HEK293 (cell line): ENCODE measurements around the gene DYNC1I1.

ENCODE experiments used
- CTCF ChIA-PET: fragments of 350-600 bp; formaldehyde crosslinking; extraction: SDS; loops from one replicate; lab custom pipeline; 2021; ENCODE audit warnings: antibody characterized with exemption; lab: Yijun Ruan, JAX
- POLR2A ChIA-PET: fragments of 300-600 bp; formaldehyde crosslinking; extraction: SDS; loops from one replicate; lab custom pipeline; 2020; ENCODE audit warnings: antibody characterized with exemption, inconsistent platforms; lab: Yijun Ruan, JAX
- H3K27ac ChIP-seq: fragments of 200-500 bp; sonication (Bioruptor generic); 2 replicates; pipeline ENCODE4 v1.5.1; 2014; ENCODE audit warnings: low read depth, low read length, control low read depth, inconsistent platforms; ENCODE audit errors: extremely low read depth
- H3K36me3 ChIP-seq, 2 experiments: fragments of 200-500 bp in 1 of 2; sonication (Bioruptor generic) in 1 of 2; 1 replicate in 1 of 2; 2 replicates in 1 of 2; pipeline ENCODE4 v1.5.1; 2014 to 2017; ENCODE audit warnings: inconsistent platforms in 2 of 2, low read length in 2 of 2; ENCODE audit not compliant: control insufficient read depth in 2 of 2, insufficient read depth in 1 of 2
- H3K4me1 ChIP-seq: fragments of 200-500 bp; sonication (Bioruptor generic); 2 replicates; pipeline ENCODE4 v1.5.1; 2014; ENCODE audit warnings: mild to moderate bottlenecking, low read length, inconsistent platforms; ENCODE audit not compliant: control insufficient read depth, insufficient read depth
- H3K4me3 ChIP-seq: 2 replicates; pipeline ENCODE4 v1.5.1; 2011; ENCODE audit warnings: low read depth, mild to moderate bottlenecking, control low read depth, low read length, moderate library complexity
- H3K9me3 ChIP-seq: fragments of 200-500 bp; sonication (Bioruptor generic); 2 replicates; pipeline ENCODE4 v1.5.1; 2014; ENCODE audit warnings: low read depth, low read length, inconsistent platforms; ENCODE audit not compliant: control insufficient read depth, insufficient read depth
- GLIS1 ChIP-seq: fragments of 450-650 bp; formaldehyde crosslinking; IDR thresholded peaks from 2 replicates; pipeline ENCODE4 v1.5.1; 2016; ENCODE audit warnings: missing biosample characterization, missing genetic modification characterization
- KLF1 ChIP-seq: fragments of 450-650 bp; formaldehyde crosslinking; IDR thresholded peaks from 2 replicates; pipeline ENCODE4 v1.5.1; 2016; ENCODE audit warnings: missing biosample characterization, missing genetic modification characterization
- REPIN1 ChIP-seq: fragments of 450-650 bp; formaldehyde crosslinking; IDR thresholded peaks from 2 replicates; pipeline ENCODE4 v1.5.1; 2017; ENCODE audit warnings: missing biosample characterization, missing genetic modification characterization, low read depth
- ZBTB8A ChIP-seq: fragments of 450-650 bp; formaldehyde crosslinking; IDR thresholded peaks from 2 replicates; pipeline ENCODE4 v1.5.1; 2016; ENCODE audit warnings: missing biosample characterization, missing genetic modification characterization
- ZNF223 ChIP-seq: fragments of 450-650 bp; formaldehyde crosslinking; IDR thresholded peaks from 2 replicates; pipeline ENCODE4 v1.5.1; 2016; ENCODE audit warnings: missing biosample characterization, missing genetic modification characterization
- ZNF366 ChIP-seq: fragments of 450-650 bp; formaldehyde crosslinking; conservative IDR thresholded peaks from 2 replicates; pipeline ENCODE4 v1.5.1; 2016; ENCODE audit warnings: missing biosample characterization, missing genetic modification characterization
- ZNF423 ChIP-seq: fragments of 450-650 bp; formaldehyde crosslinking; IDR thresholded peaks from 2 replicates; pipeline ENCODE4 v1.5.1; 2016; ENCODE audit warnings: missing biosample characterization, missing genetic modification characterization
- ZNF544 ChIP-seq: fragments of 450-650 bp; formaldehyde crosslinking; IDR thresholded peaks from 2 replicates; pipeline ENCODE4 v1.5.0; 2017; ENCODE audit warnings: missing biosample characterization, missing genetic modification characterization
- ZNF561 ChIP-seq: fragments of 450-650 bp; IDR thresholded peaks from 2 replicates; pipeline ENCODE4 v1.5.1; 2018; ENCODE audit warnings: missing biosample characterization, missing genetic modification characterization, borderline replicate concordance
- ZNF660 ChIP-seq: fragments of 450-650 bp; IDR thresholded peaks from 2 replicates; pipeline ENCODE4 v1.5.1; 2018; ENCODE audit warnings: missing biosample characterization, mild to moderate bottlenecking, missing genetic modification characterization
- ZNF670 ChIP-seq: fragments of 450-650 bp; formaldehyde crosslinking; IDR thresholded peaks from 2 replicates; pipeline ENCODE4 v1.5.1; 2016; ENCODE audit warnings: missing biosample characterization, missing genetic modification characterization, low read depth
- ZNF843 ChIP-seq: fragments of 450-650 bp; formaldehyde crosslinking; IDR thresholded peaks from 2 replicates; pipeline ENCODE4 v1.5.1; 2016; ENCODE audit warnings: missing biosample characterization, missing genetic modification characterization
- TF ChIP-seq, protein P1 (sequence below): fragments of 450-650 bp; formaldehyde crosslinking; IDR thresholded peaks from 2 replicates; pipeline ENCODE4 v1.5.1; 2016; ENCODE audit warnings: missing biosample characterization, missing genetic modification characterization
- TF ChIP-seq, protein P2 (sequence below): fragments of 450-650 bp; IDR thresholded peaks from 2 replicates; pipeline ENCODE4 v1.5.1; 2018; ENCODE audit warnings: missing biosample characterization, mild to moderate bottlenecking, missing genetic modification characterization
- TF ChIP-seq, protein P3 (sequence below): fragments of 450-650 bp; formaldehyde crosslinking; IDR thresholded peaks from 2 replicates; pipeline ENCODE4 v1.5.1; 2016; ENCODE audit warnings: missing biosample characterization, missing genetic modification characterization
- TF ChIP-seq, protein P4 (sequence below): fragments of 450-650 bp; formaldehyde crosslinking; IDR thresholded peaks from 2 replicates; pipeline ENCODE4 v1.5.1; 2016; ENCODE audit warnings: missing biosample characterization, missing genetic modification characterization
- TF ChIP-seq, protein P5 (sequence below): fragments of 450-650 bp; formaldehyde crosslinking; IDR thresholded peaks from 2 replicates; pipeline ENCODE4 v1.5.1; 2016; ENCODE audit warnings: missing biosample characterization, missing genetic modification characterization, low read depth
- TF ChIP-seq, protein P6 (sequence below): fragments of 450-650 bp; formaldehyde crosslinking; IDR thresholded peaks from 2 replicates; pipeline ENCODE4 v1.5.1; 2016; ENCODE audit warnings: missing biosample characterization, missing genetic modification characterization

Gene DYNC1I1

DNA sequence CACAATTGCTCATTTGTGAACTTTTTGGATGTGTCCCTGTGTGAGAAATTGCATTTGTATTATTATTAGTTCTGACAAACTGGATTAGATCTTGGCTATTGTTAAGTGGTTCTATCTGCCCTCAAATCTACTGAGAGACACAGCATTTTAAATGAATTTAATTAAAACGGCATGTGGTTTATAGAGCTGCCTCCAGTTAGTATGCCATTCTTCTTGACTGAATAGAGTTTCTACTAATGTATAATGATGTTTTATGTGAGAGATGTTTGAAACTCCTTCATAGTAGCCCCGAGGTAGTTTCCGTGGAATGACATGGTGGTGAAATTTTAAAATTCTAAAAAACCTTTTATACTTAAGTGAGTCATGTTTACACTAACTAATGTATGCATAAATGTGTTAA, 110.9 kb downstream of the DYNC1I1 start:
- CTCF ChIA-PET = no interaction called here
- POLR2A ChIA-PET = no interaction called here
- TF ChIP-seq, protein P1, sequence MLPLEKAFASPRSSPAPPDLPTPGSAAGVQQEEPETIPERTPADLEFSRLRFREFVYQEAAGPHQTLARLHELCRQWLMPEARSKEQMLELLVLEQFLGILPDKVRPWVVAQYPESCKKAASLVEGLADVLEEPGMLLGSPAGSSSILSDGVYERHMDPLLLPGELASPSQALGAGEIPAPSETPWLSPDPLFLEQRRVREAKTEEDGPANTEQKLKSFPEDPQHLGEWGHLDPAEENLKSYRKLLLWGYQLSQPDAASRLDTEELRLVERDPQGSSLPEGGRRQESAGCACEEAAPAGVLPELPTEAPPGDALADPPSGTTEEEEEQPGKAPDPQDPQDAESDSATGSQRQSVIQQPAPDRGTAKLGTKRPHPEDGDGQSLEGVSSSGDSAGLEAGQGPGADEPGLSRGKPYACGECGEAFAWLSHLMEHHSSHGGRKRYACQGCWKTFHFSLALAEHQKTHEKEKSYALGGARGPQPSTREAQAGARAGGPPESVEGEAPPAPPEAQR (tag by site-specific recombination) = no peak
- TF ChIP-seq ZNF660 (tag by site-specific recombination) (no peak), GLIS1 (tag by site-specific recombination) (no peak), ZNF223 (tag by site-specific recombination) (no peak), ZNF670 (tag by site-specific recombination) (no peak), REPIN1 (no peak), ZNF544 (no peak), KLF1 (tag by site-specific recombination) (no peak), ZNF366 (tag by site-specific recombination) (no peak), ZNF561 (tag by site-specific recombination) (no peak), ZNF423 (tag by site-specific recombination) (no peak), ZBTB8A (no peak), ZNF843 (tag by site-specific recombination) (no peak)
- TF ChIP-seq, protein P2, sequence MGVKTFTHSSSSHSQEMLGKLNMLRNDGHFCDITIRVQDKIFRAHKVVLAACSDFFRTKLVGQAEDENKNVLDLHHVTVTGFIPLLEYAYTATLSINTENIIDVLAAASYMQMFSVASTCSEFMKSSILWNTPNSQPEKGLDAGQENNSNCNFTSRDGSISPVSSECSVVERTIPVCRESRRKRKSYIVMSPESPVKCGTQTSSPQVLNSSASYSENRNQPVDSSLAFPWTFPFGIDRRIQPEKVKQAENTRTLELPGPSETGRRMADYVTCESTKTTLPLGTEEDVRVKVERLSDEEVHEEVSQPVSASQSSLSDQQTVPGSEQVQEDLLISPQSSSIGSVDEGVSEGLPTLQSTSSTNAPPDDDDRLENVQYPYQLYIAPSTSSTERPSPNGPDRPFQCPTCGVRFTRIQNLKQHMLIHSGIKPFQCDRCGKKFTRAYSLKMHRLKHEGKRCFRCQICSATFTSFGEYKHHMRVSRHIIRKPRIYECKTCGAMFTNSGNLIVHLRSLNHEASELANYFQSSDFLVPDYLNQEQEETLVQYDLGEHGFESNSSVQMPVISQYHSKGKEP (tag by site-specific recombination) = no peak
- TF ChIP-seq, protein P3, sequence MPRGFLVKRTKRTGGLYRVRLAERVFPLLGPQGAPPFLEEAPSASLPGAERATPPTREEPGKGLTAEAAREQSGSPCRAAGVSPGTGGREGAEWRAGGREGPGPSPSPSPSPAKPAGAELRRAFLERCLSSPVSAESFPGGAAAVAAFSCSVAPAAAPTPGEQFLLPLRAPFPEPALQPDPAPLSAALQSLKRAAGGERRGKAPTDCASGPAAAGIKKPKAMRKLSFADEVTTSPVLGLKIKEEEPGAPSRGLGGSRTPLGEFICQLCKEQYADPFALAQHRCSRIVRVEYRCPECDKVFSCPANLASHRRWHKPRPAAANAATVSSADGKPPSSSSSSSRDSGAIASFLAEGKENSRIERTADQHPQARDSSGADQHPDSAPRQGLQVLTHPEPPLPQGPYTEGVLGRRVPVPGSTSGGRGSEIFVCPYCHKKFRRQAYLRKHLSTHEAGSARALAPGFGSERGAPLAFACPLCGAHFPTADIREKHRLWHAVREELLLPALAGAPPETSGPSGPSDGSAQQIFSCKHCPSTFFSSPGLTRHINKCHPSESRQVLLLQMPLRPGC (tag by site-specific recombination) = no peak
- TF ChIP-seq, protein P4, sequence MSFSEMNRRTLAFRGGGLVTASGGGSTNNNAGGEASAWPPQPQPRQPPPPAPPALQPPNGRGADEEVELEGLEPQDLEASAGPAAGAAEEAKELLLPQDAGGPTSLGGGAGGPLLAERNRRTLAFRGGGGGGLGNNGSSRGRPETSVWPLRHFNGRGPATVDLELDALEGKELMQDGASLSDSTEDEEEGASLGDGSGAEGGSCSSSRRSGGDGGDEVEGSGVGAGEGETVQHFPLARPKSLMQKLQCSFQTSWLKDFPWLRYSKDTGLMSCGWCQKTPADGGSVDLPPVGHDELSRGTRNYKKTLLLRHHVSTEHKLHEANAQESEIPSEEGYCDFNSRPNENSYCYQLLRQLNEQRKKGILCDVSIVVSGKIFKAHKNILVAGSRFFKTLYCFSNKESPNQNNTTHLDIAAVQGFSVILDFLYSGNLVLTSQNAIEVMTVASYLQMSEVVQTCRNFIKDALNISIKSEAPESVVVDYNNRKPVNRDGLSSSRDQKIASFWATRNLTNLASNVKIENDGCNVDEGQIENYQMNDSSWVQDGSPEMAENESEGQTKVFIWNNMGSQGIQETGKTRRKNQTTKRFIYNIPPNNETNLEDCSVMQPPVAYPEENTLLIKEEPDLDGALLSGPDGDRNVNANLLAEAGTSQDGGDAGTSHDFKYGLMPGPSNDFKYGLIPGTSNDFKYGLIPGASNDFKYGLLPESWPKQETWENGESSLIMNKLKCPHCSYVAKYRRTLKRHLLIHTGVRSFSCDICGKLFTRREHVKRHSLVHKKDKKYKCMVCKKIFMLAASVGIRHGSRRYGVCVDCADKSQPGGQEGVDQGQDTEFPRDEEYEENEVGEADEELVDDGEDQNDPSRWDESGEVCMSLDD (tag by site-specific recombination) = no peak
- TF ChIP-seq, protein P5, sequence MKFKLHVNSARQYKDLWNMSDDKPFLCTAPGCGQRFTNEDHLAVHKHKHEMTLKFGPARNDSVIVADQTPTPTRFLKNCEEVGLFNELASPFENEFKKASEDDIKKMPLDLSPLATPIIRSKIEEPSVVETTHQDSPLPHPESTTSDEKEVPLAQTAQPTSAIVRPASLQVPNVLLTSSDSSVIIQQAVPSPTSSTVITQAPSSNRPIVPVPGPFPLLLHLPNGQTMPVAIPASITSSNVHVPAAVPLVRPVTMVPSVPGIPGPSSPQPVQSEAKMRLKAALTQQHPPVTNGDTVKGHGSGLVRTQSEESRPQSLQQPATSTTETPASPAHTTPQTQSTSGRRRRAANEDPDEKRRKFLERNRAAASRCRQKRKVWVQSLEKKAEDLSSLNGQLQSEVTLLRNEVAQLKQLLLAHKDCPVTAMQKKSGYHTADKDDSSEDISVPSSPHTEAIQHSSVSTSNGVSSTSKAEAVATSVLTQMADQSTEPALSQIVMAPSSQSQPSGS (tag by site-specific recombination) = no peak
- TF ChIP-seq, protein P6, sequence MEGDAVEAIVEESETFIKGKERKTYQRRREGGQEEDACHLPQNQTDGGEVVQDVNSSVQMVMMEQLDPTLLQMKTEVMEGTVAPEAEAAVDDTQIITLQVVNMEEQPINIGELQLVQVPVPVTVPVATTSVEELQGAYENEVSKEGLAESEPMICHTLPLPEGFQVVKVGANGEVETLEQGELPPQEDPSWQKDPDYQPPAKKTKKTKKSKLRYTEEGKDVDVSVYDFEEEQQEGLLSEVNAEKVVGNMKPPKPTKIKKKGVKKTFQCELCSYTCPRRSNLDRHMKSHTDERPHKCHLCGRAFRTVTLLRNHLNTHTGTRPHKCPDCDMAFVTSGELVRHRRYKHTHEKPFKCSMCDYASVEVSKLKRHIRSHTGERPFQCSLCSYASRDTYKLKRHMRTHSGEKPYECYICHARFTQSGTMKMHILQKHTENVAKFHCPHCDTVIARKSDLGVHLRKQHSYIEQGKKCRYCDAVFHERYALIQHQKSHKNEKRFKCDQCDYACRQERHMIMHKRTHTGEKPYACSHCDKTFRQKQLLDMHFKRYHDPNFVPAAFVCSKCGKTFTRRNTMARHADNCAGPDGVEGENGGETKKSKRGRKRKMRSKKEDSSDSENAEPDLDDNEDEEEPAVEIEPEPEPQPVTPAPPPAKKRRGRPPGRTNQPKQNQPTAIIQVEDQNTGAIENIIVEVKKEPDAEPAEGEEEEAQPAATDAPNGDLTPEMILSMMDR = no peak
- TF ChIP-seq, all 188 proteins: peak for 0

More for the DNA sequence above, 110.9 kb downstream of the DYNC1I1 start:
- H3K36me3 ChIP-seq = no peaks in the 10 kb centered on the region
- no peak overlapping the region for H3K27ac ChIP-seq
- peaks cover 4% of the 10 kb centered on the region; the same call in 1 of the 2 replicates for H3K4me1 ChIP-seq
- no peak overlapping the region for H3K4me3 ChIP-seq
- H3K9me3 ChIP-seq = no peaks in the 10 kb centered on the region
